ENCODE measurements around the gene NDUFAF2.

NDUFAF2 gene

GRCh38 chr5:61142811-61143210 lies 197.8 kb downstream of the NDUFAF2 start:
- no peak overlapping the region for H3K4ac ChIP-seq (ENCODE audit: low read length)
- H2BK5ac ChIP-seq (ENCODE audit: low read length) = no peak overlapping the region
- peaks cover 0 to 6% of the 10 kb centered on the region in 2 donors for H3K4me1 ChIP-seq (ENCODE audit: control insufficient read depth in 2 of 2, insufficient read depth in 1 of 2, low read depth in 1 of 2, low read length in 2 of 2)
- H3K79me1 ChIP-seq (ENCODE audit: low read depth, low read length) = no peaks in the 10 kb centered on the region
- H3K4me3 ChIP-seq (ENCODE audit: low read length in 2 of 2) = no peak overlapping the region
- no peak overlapping the region for H2AFZ ChIP-seq (ENCODE audit: low read length)
- H3K36me3 ChIP-seq (replicated peaks in 1 of 2; ENCODE audit: control insufficient read depth in 2 of 2, insufficient read depth in 2 of 2, low read length in 2 of 2) = no peaks in the 10 kb centered on the region
- no peaks in the 10 kb centered on the region for H3K9me3 ChIP-seq (replicated peaks in 1 of 2; ENCODE audit: control insufficient read depth in 2 of 2, insufficient read depth in 1 of 2, low read depth in 1 of 2, low read length in 2 of 2)
- H2BK15ac ChIP-seq (ENCODE audit: low read length) = no peak overlapping the region
- no peak overlapping the region for H2BK120ac ChIP-seq (ENCODE audit: low read depth, low read length)
- H3K9ac ChIP-seq (ENCODE audit: low read depth, low read length, poor library complexity) = no peak overlapping the region
- no peak for DNase-seq (ENCODE audit: low spot score)
- H3K4me2 ChIP-seq (ENCODE audit: insufficient read depth, low read length, poor library complexity, severe bottlenecking) = no peak overlapping the region
- no peak overlapping the region for H3K14ac ChIP-seq (ENCODE audit: low read length)
- no peak overlapping the region for H3K18ac ChIP-seq (ENCODE audit: low read length)
- H2BK12ac ChIP-seq (ENCODE audit: low read length) = no peak overlapping the region
- H3K27me3 ChIP-seq (ENCODE audit: control insufficient read depth in 3 of 3, insufficient read depth in 3 of 3, low read depth in 1 of 3, low read length in 3 of 3) = no peaks in the 10 kb centered on the region
- no CpG with 5 or more reads among the region's 3 CpGs for WGBS, 2 donors (ENCODE audit: extremely low coverage in 2 of 2, insufficient read length in 2 of 2, insufficient replicate concordance in 1 of 2)
- no peak overlapping the region for H2AK5ac ChIP-seq (ENCODE audit: low read depth, low read length)
- H4K8ac ChIP-seq (ENCODE audit: low read depth, low read length) = no peak overlapping the region
- H3K23ac ChIP-seq (ENCODE audit: low read depth, low read length, poor library complexity) = no peak overlapping the region
- H3K27ac ChIP-seq (replicated peaks; ENCODE audit: low read length) = no peak overlapping the region
- H4K91ac ChIP-seq (ENCODE audit: low read depth, low read length, poor library complexity) = no peak overlapping the region

- Histone ChIP-seq H2BK120ac (ENCODE audit: low read depth, low read length) (no peak overlapping the region), H4K8ac (ENCODE audit: low read depth, low read length) (no peak overlapping the region), H3K18ac (ENCODE audit: low read length) (no peak overlapping the region), H2BK12ac (ENCODE audit: low read length) (no peak overlapping the region), H2AK5ac (ENCODE audit: low read depth, low read length) (no peak overlapping the region), H3K4me1 (ENCODE audit: control insufficient read depth in 2 of 2, insufficient read depth in 1 of 2, low read depth in 1 of 2, low read length in 2 of 2) (no peaks in the 10 kb centered on the region), H3K9ac (ENCODE audit: low read depth, low read length, poor library complexity) (no peak overlapping the region), H3K4me2 (ENCODE audit: insufficient read depth, low read length, poor library complexity, severe bottlenecking) (no peak overlapping the region), H3K27me3 (ENCODE audit: control insufficient read depth in 3 of 3, insufficient read depth in 3 of 3, low read depth in 1 of 3, low read length in 3 of 3) (no peaks in the 10 kb centered on the region), H3K4ac (ENCODE audit: low read length) (no peak overlapping the region), H2AFZ (ENCODE audit: low read length) (no peak overlapping the region), H3K36me3 (replicated peaks in 1 of 2; ENCODE audit: control insufficient read depth in 2 of 2, insufficient read depth in 2 of 2, low read length in 2 of 2) (no peaks in the 10 kb centered on the region), H3K4me3 (ENCODE audit: low read length in 2 of 2) (no peak overlapping the region), H2BK15ac (ENCODE audit: low read length) (no peak overlapping the region), H3K27ac (replicated peaks; ENCODE audit: low read length) (no peak overlapping the region), H3K23ac (ENCODE audit: low read depth, low read length, poor library complexity) (no peak overlapping the region), H3K9me3 (replicated peaks in 1 of 2; ENCODE audit: control insufficient read depth in 2 of 2, insufficient read depth in 1 of 2, low read depth in 1 of 2, low read length in 2 of 2) (no peaks in the 10 kb centered on the region), H3K14ac (ENCODE audit: low read length) (no peak overlapping the region), H3K79me1 (ENCODE audit: low read depth, low read length) (no peaks in the 10 kb centered on the region), H4K91ac (ENCODE audit: low read depth, low read length, poor library complexity) (no peak overlapping the region), H2BK5ac (ENCODE audit: low read length) (no peak overlapping the region)
- no peak for DNase-seq (ENCODE audit: low spot score)
Measured at GRCh38 chr5:61148515-61148914, 203.5 kb downstream of the NDUFAF2 start.

GRCh38 chr5:61151893-61152292 lies 206.9 kb downstream of the NDUFAF2 start:
- H3K9me3 ChIP-seq (replicated peaks in 1 of 2; ENCODE audit: control insufficient read depth in 2 of 2, insufficient read depth in 1 of 2, low read depth in 1 of 2, low read length in 2 of 2) = peaks cover 0 to 10% of the 10 kb centered on the region in 2 donors
- peaks cover 0 to 11% of the 10 kb centered on the region in 2 donors for H3K36me3 ChIP-seq (replicated peaks in 1 of 2; ENCODE audit: control insufficient read depth in 2 of 2, insufficient read depth in 2 of 2, low read length in 2 of 2)
- no peak overlapping the region for H2BK120ac ChIP-seq (ENCODE audit: low read depth, low read length)
- no peak overlapping the region for H3K4me3 ChIP-seq (ENCODE audit: low read length in 2 of 2)
- H3K23ac ChIP-seq (ENCODE audit: low read depth, low read length, poor library complexity) = no peak overlapping the region
- H3K79me1 ChIP-seq (ENCODE audit: low read depth, low read length) = no peaks in the 10 kb centered on the region
- H2AK5ac ChIP-seq (ENCODE audit: low read depth, low read length) = no peak overlapping the region
- H3K4me2 ChIP-seq (ENCODE audit: insufficient read depth, low read length, poor library complexity, severe bottlenecking) = no peak overlapping the region
- no peak overlapping the region for H3K4ac ChIP-seq (ENCODE audit: low read length)
- H3K9ac ChIP-seq (ENCODE audit: low read depth, low read length, poor library complexity) = no peak overlapping the region
- no peak overlapping the region for H2AFZ ChIP-seq (ENCODE audit: low read length)
- no peak for DNase-seq (ENCODE audit: low spot score)
- no peaks in the 10 kb centered on the region for H3K27me3 ChIP-seq (ENCODE audit: control insufficient read depth in 3 of 3, insufficient read depth in 3 of 3, low read depth in 1 of 3, low read length in 3 of 3)
- WGBS, 2 donors (ENCODE audit: extremely low coverage in 2 of 2, insufficient read length in 2 of 2, insufficient replicate concordance in 1 of 2) = no CpG with 5 or more reads among the region's 2 CpGs
- H3K4me1 ChIP-seq (ENCODE audit: control insufficient read depth in 2 of 2, insufficient read depth in 1 of 2, low read depth in 1 of 2, low read length in 2 of 2) = no peaks in the 10 kb centered on the region
- no peak overlapping the region for H2BK12ac ChIP-seq (ENCODE audit: low read length)
- H2BK5ac ChIP-seq (ENCODE audit: low read length) = no peak overlapping the region
- no peak overlapping the region for H3K27ac ChIP-seq (replicated peaks; ENCODE audit: low read length)
- H4K91ac ChIP-seq (ENCODE audit: low read depth, low read length, poor library complexity) = no peak overlapping the region
- H3K18ac ChIP-seq (ENCODE audit: low read length) = no peak overlapping the region
- H2BK15ac ChIP-seq (ENCODE audit: low read length) = no peak overlapping the region
- no peak overlapping the region for H3K14ac ChIP-seq (ENCODE audit: low read length)
- H4K8ac ChIP-seq (ENCODE audit: low read depth, low read length) = no peak overlapping the region

- Histone ChIP-seq H3K4ac (ENCODE audit: low read length) (no peak overlapping the region), H2BK15ac (ENCODE audit: low read length) (no peak overlapping the region), H4K8ac (ENCODE audit: low read depth, low read length) (no peak overlapping the region), H3K36me3 (replicated peaks in 1 of 2; ENCODE audit: control insufficient read depth in 2 of 2, insufficient read depth in 2 of 2, low read length in 2 of 2) (peaks cover 3 to 54% of the 10 kb centered on the region in 2 donors), H3K18ac (ENCODE audit: low read length) (no peak overlapping the region), H2AFZ (ENCODE audit: low read length) (no peak overlapping the region), H3K4me1 (ENCODE audit: control insufficient read depth in 2 of 2, insufficient read depth in 1 of 2, low read depth in 1 of 2, low read length in 2 of 2) (peaks cover 2 to 4% of the 10 kb centered on the region in 2 donors), H3K23ac (ENCODE audit: low read depth, low read length, poor library complexity) (no peak overlapping the region), H3K4me3 (ENCODE audit: low read length in 2 of 2) (no peak overlapping the region), H3K27ac (replicated peaks; ENCODE audit: low read length) (no peak overlapping the region), H2BK5ac (ENCODE audit: low read length) (no peak overlapping the region), H3K9ac (ENCODE audit: low read depth, low read length, poor library complexity) (no peak overlapping the region), H3K9me3 (replicated peaks in 1 of 2; ENCODE audit: control insufficient read depth in 2 of 2, insufficient read depth in 1 of 2, low read depth in 1 of 2, low read length in 2 of 2) (peaks cover 0 to 18% of the 10 kb centered on the region in 2 donors), H2AK5ac (ENCODE audit: low read depth, low read length) (no peak overlapping the region), H3K27me3 (ENCODE audit: control insufficient read depth in 3 of 3, insufficient read depth in 3 of 3, low read depth in 1 of 3, low read length in 3 of 3) (no peaks in the 10 kb centered on the region), H2BK12ac (ENCODE audit: low read length) (no peak overlapping the region), H3K4me2 (ENCODE audit: insufficient read depth, low read length, poor library complexity, severe bottlenecking) (no peak overlapping the region), H3K79me1 (ENCODE audit: low read depth, low read length) (peaks cover 8% of the 10 kb centered on the region), H4K91ac (ENCODE audit: low read depth, low read length, poor library complexity) (no peak overlapping the region), H2BK120ac (ENCODE audit: low read depth, low read length) (no peak overlapping the region), H3K14ac (ENCODE audit: low read length) (no peak overlapping the region)
- no peak for DNase-seq (ENCODE audit: low spot score)
- no CpG with 5 or more reads among the region's 3 CpGs for WGBS, 2 donors (ENCODE audit: extremely low coverage in 2 of 2, insufficient read length in 2 of 2, insufficient replicate concordance in 1 of 2)
Measured at GRCh38 chr5:61159070-61159469, 214.1 kb downstream of the NDUFAF2 start.
